K562 (cell line): ENCODE data around the gene EIF5. TPM values are rescaled to one million over a fixed set of nuclear protein-coding genes. Genes with fewer than 3 reads are reported as not detected.

ENCODE experiments used
- ARID4B ChIP-seq: sonication (generic); formaldehyde crosslinking; IDR thresholded peaks from 2 replicates; pipeline ENCODE4 v1.8.0; 2022; ENCODE audit warnings: mild to moderate bottlenecking, missing genetic modification reagents
- DIDO1 ChIP-seq: fragments of 450-650 bp; IDR thresholded peaks from 2 replicates; pipeline ENCODE4 v1.6.1; 2016; ENCODE audit warnings: low read depth, missing biosample characterization, missing genetic modification characterization
- DPF2 ChIP-seq: fragments of 450-650 bp; IDR thresholded peaks from 2 replicates; pipeline ENCODE4 v1.6.1; 2016
- HCFC1 ChIP-seq: IDR thresholded peaks from 2 replicates; pipeline ENCODE4 v1.6.1; 2012; ENCODE audit warnings: low read depth, low read length, improper control_type of control experiment
- HDAC2 ChIP-seq: fragments of 450-650 bp; IDR thresholded peaks from 2 replicates; pipeline ENCODE4 v1.6.1; 2016; ENCODE audit warnings: mild to moderate bottlenecking
- HMGN3 ChIP-seq: IDR thresholded peaks from 2 replicates; pipeline ENCODE4 v1.6.1; 2011; ENCODE audit warnings: borderline replicate concordance, low read depth, mild to moderate bottlenecking, mixed read lengths, low read length; ENCODE audit not compliant: insufficient read length; ENCODE audit errors: extremely low read depth
- L3MBTL2 ChIP-seq: fragments of 450-650 bp; IDR thresholded peaks from 2 replicates; pipeline ENCODE4 v1.6.1; 2016; ENCODE audit warnings: mild to moderate bottlenecking, moderate library complexity
- MEIS2 ChIP-seq: fragments of 450-650 bp; IDR thresholded peaks from 2 replicates; pipeline ENCODE4 v1.6.1; 2014; ENCODE audit warnings: mild to moderate bottlenecking; ENCODE audit not compliant: partially characterized antibody
- MIER1 ChIP-seq: fragments of 450-650 bp; IDR thresholded peaks from 2 replicates; pipeline ENCODE4 v1.6.1; 2016; ENCODE audit warnings: antibody characterized with exemption, mild to moderate bottlenecking, low read depth
- MYC ChIP-seq, 2 experiments: fragments of 250-450 bp in 1 of 2; sonication (Bioruptor Pico) in 1 of 2; IDR thresholded peaks; 2 replicates each; pipeline versions ENCODE4 v1.5.1 to v1.6.1; 2012 to 2021; ENCODE audit warnings: low read depth in 2 of 2, borderline replicate concordance in 1 of 2, improper control_type of control experiment in 1 of 2, low read length in 1 of 2, mild to moderate bottlenecking in 1 of 2, moderate library complexity in 1 of 2
- NFIC ChIP-seq: fragments of 450-650 bp; IDR thresholded peaks from 2 replicates; pipeline ENCODE4 v1.6.1; 2017; ENCODE audit warnings: mild to moderate bottlenecking, inconsistent platforms
- NR2F6 ChIP-seq: fragments of 450-650 bp; formaldehyde crosslinking; IDR thresholded peaks from 2 replicates; pipeline ENCODE4 v1.4.0; 2020; ENCODE audit warnings: mild to moderate bottlenecking
- NR4A1 ChIP-seq, 2 experiments: fragments of 250-450 bp in 1 of 2; fragments of 450-650 bp in 1 of 2; sonication (Bioruptor Pico) in 1 of 2; IDR thresholded peaks; 2 replicates each; pipeline versions ENCODE4 v1.4.0 to v1.6.1; 2016 to 2020; ENCODE audit warnings: mild to moderate bottlenecking in 2 of 2, missing compliant biosample characterization in 1 of 2, missing genetic modification characterization in 1 of 2, moderate library complexity in 1 of 2
- RB1 ChIP-seq: fragments of 450-650 bp; IDR thresholded peaks from 2 replicates; pipeline ENCODE4 v1.6.1; 2017; ENCODE audit warnings: low read depth, mild to moderate bottlenecking
- RBM39 ChIP-seq: fragments of 200-400 bp; formaldehyde crosslinking; optimal IDR thresholded peaks from 2 replicates; pipeline ENCODE3; 2018; ENCODE audit warnings: low read depth, low read length
- SIX5 ChIP-seq, 2 experiments: IDR thresholded peaks; 2 replicates each; pipeline ENCODE4 v1.6.1; 2011; ENCODE audit warnings: low read length in 2 of 2, borderline replicate concordance in 1 of 2, low read depth in 1 of 2, mild to moderate bottlenecking in 1 of 2, moderate library complexity in 1 of 2; ENCODE audit not compliant: insufficient read depth in 1 of 2
- SMAD2 ChIP-seq: fragments of 150-350 bp; IDR thresholded peaks from 2 replicates; pipeline ENCODE4 v1.6.1; 2014; ENCODE audit warnings: low read depth, mild to moderate bottlenecking, low read length
- STAT6 ChIP-seq: sonication (generic); formaldehyde crosslinking; IDR thresholded peaks from 2 replicates; pipeline ENCODE4 v1.8.1; 2023; ENCODE audit warnings: mild to moderate bottlenecking, missing genetic modification reagents
- TAF15 ChIP-seq: fragments of 200-400 bp; formaldehyde crosslinking; IDR thresholded peaks from 2 replicates; pipeline ENCODE4 v1.6.1; 2017; ENCODE audit warnings: mild to moderate bottlenecking, low read depth, low read length, moderate library complexity
- ZNF436 ChIP-seq: fragments of 250-450, 450-650 bp; sonication (Bioruptor Pico); formaldehyde crosslinking; IDR thresholded peaks from 2 replicates; pipeline ENCODE4 v1.7.0; 2020; ENCODE audit warnings: mild to moderate bottlenecking
- polyA plus RNA-seq, 8 experiments: library from polyadenylated mRNA; depleted of rRNA in 4 of 8; stranded (reverse) in 5 of 8; unstranded in 3 of 8; fragments of >200 nt; fragmentation: Nextera tagmentation in 2 of 8; fragmentation: Illumina TruSeq in 1 of 8; extraction: Ambion mirVana in 2 of 8; extraction: Trizol in 1 of 8; gene quantifications; 2 replicates each; pipeline versions ENCODE4 v1.2.1 to v1.2.3, GENCODE V29; 2011 to 2014; ENCODE audit warnings: inconsistent platforms in 1 of 8, missing spikeins in 1 of 8
- total RNA-seq, 7 experiments: library from RNA; depleted of rRNA in 6 of 7; stranded (reverse); fragments of >200 nt in 6 of 7; fragmentation: Illumina TruSeq in 2 of 7; extraction: Trizol in 2 of 7; gene quantifications; 2 replicates each; pipeline versions ENCODE4 v1.2.1 to v1.2.3, GENCODE V29; 2011 to 2021; ENCODE audit warnings: low replicate concordance in 1 of 7

The EIF5 gene
- total and polyA plus RNA-seq, 9 of the 15 experiments (the other 6 are each of a cell fraction or from before 2014, with no cell fraction given), result 92.7 to 442 (median 190) TPM

GRCh38 chr14:103333754-103334643 is at the start of gene EIF5 (continued):
- no peak for TF ChIP-seq ZNF436
- TF ChIP-seq RBM39, result no peak
- peak; percentile 69 for TF ChIP-seq HMGN3
- 0 out of 4 replicates have a peak, but pooled peaks of 1 of the 2 experiments have one; percentile 10 for TF ChIP-seq SIX5 (IDR thresholded peaks at IDR 0.05; ENCODE audit: borderline replicate concordance in 1 of 2, insufficient read depth in 1 of 2, low read depth in 1 of 2, low read length in 2 of 2)
- peak; percentile 65 for TF ChIP-seq HCFC1
- 0 out of 2 replicates have a peak, but pooled peaks have one; percentile 43 for TF ChIP-seq ARID4B (CRISPR knock-in tag)
- no peak for TF ChIP-seq HDAC2
- TF ChIP-seq L3MBTL2, result peak; percentile 12; the same call in 1 of the 2 replicates
- TF ChIP-seq STAT6 (CRISPR knock-in tag), result no peak
- peak; percentile 40; the same call in 1 of the 2 replicates for TF ChIP-seq DIDO1 (tag)
- TF ChIP-seq MEIS2, result no peak
- peak; percentile 83; the same call in 1 of the 2 replicates for TF ChIP-seq RB1
- no peak for TF ChIP-seq NR4A1 (CRISPR knock-in tag; IDR thresholded peaks at IDR 0.05)
- no peak for TF ChIP-seq NR4A1 (tag; IDR thresholded peaks at IDR 0.05)
- TF ChIP-seq SMAD2, result no peak
- TF ChIP-seq DPF2, result no peak
- TF ChIP-seq NFIC, result no peak; the same call in 1 of the 2 replicates
- no peak for TF ChIP-seq NR2F6
- no peak for TF ChIP-seq MIER1
- TF ChIP-seq TAF15, result no peak
- TF ChIP-seq MYC (IDR thresholded peaks at IDR 0.05; ENCODE audit: low read depth, low read length), result peak; percentile 67
- no peak for TF ChIP-seq MYC (CRISPR knock-in tag; IDR thresholded peaks at IDR 0.05; ENCODE audit: borderline replicate concordance, low read depth)
